Neural cell (in vitro differentiated cells): ENCODE results near the gene KLHDC2. TPM values are rescaled to one million over a fixed set of nuclear protein-coding genes. Genes with fewer than 3 reads are reported as not detected.
"Not testable (repeated sequence)": the region's sequence is repeated elsewhere in the genome, so short reads cannot be mapped to it uniquely, and the experiment has no call there.

ENCODE experiments used
- H2AFZ ChIP-seq: fragments of 200-600, 300-800 bp; sonication (generic), shearing (Covaris generic); 2 replicates; pipeline ENCODE4 v1.6.0; 2014; ENCODE audit warnings: low read depth, mild to moderate bottlenecking, antibody characterized with exemption, low read length, moderate library complexity
- H3F3A ChIP-seq: fragments of 200-600 bp; shearing (Covaris generic); 2 replicates; pipeline ENCODE4 v1.6.1; 2016; ENCODE audit warnings: mild to moderate bottlenecking, moderate library complexity, mixed read lengths, antibody characterized with exemption, low read length; ENCODE audit not compliant: insufficient read depth, poor library complexity, severe bottlenecking
- H3K27ac ChIP-seq: fragments of 200-600, 300-800 bp; sonication (generic), shearing (Covaris generic); 2 replicates; pipeline ENCODE4 v1.5.1; 2014; ENCODE audit warnings: mild to moderate bottlenecking, low read length, moderate library complexity
- H3K27me3 ChIP-seq: fragments of 300-800, 200-600 bp; sonication (generic), shearing (Covaris generic); 2 replicates; pipeline ENCODE4 v1.6.0; 2014; ENCODE audit warnings: mild to moderate bottlenecking, low read depth, low read length, moderate library complexity; ENCODE audit not compliant: insufficient read depth
- H3K36me3 ChIP-seq: fragments of 300-800, 200-600 bp; sonication (generic), shearing (Covaris generic); 2 replicates; pipeline ENCODE4 v1.5.1; 2014; ENCODE audit warnings: mild to moderate bottlenecking, antibody characterized with exemption, low read length, moderate library complexity; ENCODE audit not compliant: insufficient read depth
- H3K4me2 ChIP-seq: fragments of 300-800, 200-600 bp; sonication (generic), shearing (Covaris generic); 2 replicates; pipeline ENCODE4 v1.6.0; 2014; ENCODE audit warnings: mild to moderate bottlenecking, low read length
- H3K4me3 ChIP-seq: fragments of 300-800, 200-600 bp; sonication (generic), shearing (Covaris generic); 2 replicates; pipeline ENCODE4 v1.5.1; 2014; ENCODE audit warnings: mild to moderate bottlenecking, low read length, moderate library complexity
- H3K79me2 ChIP-seq: fragments of 200-600 bp; shearing (Covaris generic); replicated peaks from 2 replicates; pipeline ENCODE4 v1.6.0; 2014; ENCODE audit warnings: mild to moderate bottlenecking, low read length, moderate library complexity; ENCODE audit not compliant: insufficient read depth
- H3K9ac ChIP-seq: fragments of 300-800, 200-600 bp; sonication (generic), shearing (Covaris generic); 2 replicates; pipeline ENCODE4 v1.6.1; 2016; ENCODE audit warnings: mild to moderate bottlenecking, low read length, mixed read lengths
- H3K9me2 ChIP-seq: fragments of 200-600 bp; shearing (Covaris generic); 2 replicates; pipeline ENCODE4 v1.6.1; 2016; ENCODE audit warnings: mild to moderate bottlenecking, low read length, mixed read lengths; ENCODE audit not compliant: insufficient read depth
- H3K9me3 ChIP-seq: fragments of 200-600, 300-800 bp; sonication (generic), shearing (Covaris generic); 2 replicates; pipeline ENCODE4 v1.6.1; 2016; ENCODE audit warnings: mild to moderate bottlenecking, mixed run types, low read length, moderate library complexity, mixed read lengths
- H4K20me1 ChIP-seq: fragments of 200-600 bp; shearing (Covaris generic); 2 replicates; pipeline ENCODE4 v1.6.1; 2016; ENCODE audit warnings: mild to moderate bottlenecking, mixed run types; ENCODE audit not compliant: insufficient read depth
- EP300 ChIP-seq: fragments of 450-650 bp; conservative IDR thresholded peaks from 2 replicates; pipeline ENCODE4 v1.6.1; 2014; ENCODE audit warnings: antibody characterized with exemption, mild to moderate bottlenecking, moderate library complexity; ENCODE audit not compliant: poor library complexity, severe bottlenecking
- EZH2 ChIP-seq: fragments of 200-600, 300-800 bp; shearing (Covaris generic), sonication (generic); IDR thresholded peaks from 2 replicates; pipeline ENCODE4 v1.6.1; 2014; ENCODE audit warnings: antibody characterized with exemption, low read length, borderline replicate concordance, mild to moderate bottlenecking; ENCODE audit not compliant: insufficient read depth, poor library complexity, severe bottlenecking
- MXI1 ChIP-seq: fragments of 450-650 bp; conservative IDR thresholded peaks from 2 replicates; pipeline ENCODE4 v1.6.1; 2014; ENCODE audit warnings: antibody characterized with exemption, mild to moderate bottlenecking; ENCODE audit not compliant: poor library complexity, severe bottlenecking
- POLR2AphosphoS5 ChIP-seq: IDR thresholded peaks from 2 replicates; pipeline ENCODE4 v1.6.1; 2012
- RAD21 ChIP-seq: fragments of 450-650 bp; conservative IDR thresholded peaks from 2 replicates; pipeline ENCODE4 v1.6.1; 2014; ENCODE audit warnings: antibody characterized with exemption, mild to moderate bottlenecking, moderate library complexity
- SMC3 ChIP-seq: fragments of 450-650 bp; conservative IDR thresholded peaks from 2 replicates; pipeline ENCODE4 v1.6.1; 2014; ENCODE audit warnings: antibody characterized with exemption, mild to moderate bottlenecking, moderate library complexity; ENCODE audit not compliant: poor library complexity
- TAF1 ChIP-seq: IDR thresholded peaks from 2 replicates; pipeline ENCODE4 v1.6.1; 2012; ENCODE audit warnings: low read depth
- polyA plus RNA-seq: library from polyadenylated mRNA; depleted of rRNA; stranded (reverse); fragments of >200 nt; gene quantifications from 2 replicates; pipeline ENCODE4 v1.2.3, GENCODE V29; 2014
- TF ChIP-seq, protein P1 (sequence below): fragments of 450-650 bp; IDR thresholded peaks from 2 replicates; pipeline ENCODE4 v1.5.1; 2014; ENCODE audit warnings: antibody characterized with exemption, mild to moderate bottlenecking, moderate library complexity; ENCODE audit not compliant: poor library complexity, severe bottlenecking
- TF ChIP-seq, protein P2 (sequence below): IDR thresholded peaks from 2 replicates; pipeline ENCODE4 v1.6.1; 2012; ENCODE audit warnings: borderline replicate concordance

The KLHDC2 gene
- polyA plus RNA-seq, 1 donor from 2014 or later: 290 TPM

GRCh38 chr14:49733836-49734235, 34.1 kb upstream of the KLHDC2 start:
- Histone ChIP-seq H3K9ac (no peak overlapping the region), H3K9me2 (no peaks in the 10 kb centered on the region), H3F3A (no peaks in the 10 kb centered on the region), H3K27ac (no peak overlapping the region), H3K9me3 (no peaks in the 10 kb centered on the region), H3K79me2 (no peaks in the 10 kb centered on the region), H4K20me1 (no peaks in the 10 kb centered on the region), H2AFZ (no peak overlapping the region), H3K36me3 (no peaks in the 10 kb centered on the region), H3K4me2 (no peak overlapping the region), H3K27me3 (no peaks in the 10 kb centered on the region), H3K4me3 (no peak overlapping the region)
- no peak for TF ChIP-seq MXI1
- TF ChIP-seq, protein P1, sequence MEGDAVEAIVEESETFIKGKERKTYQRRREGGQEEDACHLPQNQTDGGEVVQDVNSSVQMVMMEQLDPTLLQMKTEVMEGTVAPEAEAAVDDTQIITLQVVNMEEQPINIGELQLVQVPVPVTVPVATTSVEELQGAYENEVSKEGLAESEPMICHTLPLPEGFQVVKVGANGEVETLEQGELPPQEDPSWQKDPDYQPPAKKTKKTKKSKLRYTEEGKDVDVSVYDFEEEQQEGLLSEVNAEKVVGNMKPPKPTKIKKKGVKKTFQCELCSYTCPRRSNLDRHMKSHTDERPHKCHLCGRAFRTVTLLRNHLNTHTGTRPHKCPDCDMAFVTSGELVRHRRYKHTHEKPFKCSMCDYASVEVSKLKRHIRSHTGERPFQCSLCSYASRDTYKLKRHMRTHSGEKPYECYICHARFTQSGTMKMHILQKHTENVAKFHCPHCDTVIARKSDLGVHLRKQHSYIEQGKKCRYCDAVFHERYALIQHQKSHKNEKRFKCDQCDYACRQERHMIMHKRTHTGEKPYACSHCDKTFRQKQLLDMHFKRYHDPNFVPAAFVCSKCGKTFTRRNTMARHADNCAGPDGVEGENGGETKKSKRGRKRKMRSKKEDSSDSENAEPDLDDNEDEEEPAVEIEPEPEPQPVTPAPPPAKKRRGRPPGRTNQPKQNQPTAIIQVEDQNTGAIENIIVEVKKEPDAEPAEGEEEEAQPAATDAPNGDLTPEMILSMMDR: no peak
- no peak for TF ChIP-seq SMC3
- TF ChIP-seq, protein P2, sequence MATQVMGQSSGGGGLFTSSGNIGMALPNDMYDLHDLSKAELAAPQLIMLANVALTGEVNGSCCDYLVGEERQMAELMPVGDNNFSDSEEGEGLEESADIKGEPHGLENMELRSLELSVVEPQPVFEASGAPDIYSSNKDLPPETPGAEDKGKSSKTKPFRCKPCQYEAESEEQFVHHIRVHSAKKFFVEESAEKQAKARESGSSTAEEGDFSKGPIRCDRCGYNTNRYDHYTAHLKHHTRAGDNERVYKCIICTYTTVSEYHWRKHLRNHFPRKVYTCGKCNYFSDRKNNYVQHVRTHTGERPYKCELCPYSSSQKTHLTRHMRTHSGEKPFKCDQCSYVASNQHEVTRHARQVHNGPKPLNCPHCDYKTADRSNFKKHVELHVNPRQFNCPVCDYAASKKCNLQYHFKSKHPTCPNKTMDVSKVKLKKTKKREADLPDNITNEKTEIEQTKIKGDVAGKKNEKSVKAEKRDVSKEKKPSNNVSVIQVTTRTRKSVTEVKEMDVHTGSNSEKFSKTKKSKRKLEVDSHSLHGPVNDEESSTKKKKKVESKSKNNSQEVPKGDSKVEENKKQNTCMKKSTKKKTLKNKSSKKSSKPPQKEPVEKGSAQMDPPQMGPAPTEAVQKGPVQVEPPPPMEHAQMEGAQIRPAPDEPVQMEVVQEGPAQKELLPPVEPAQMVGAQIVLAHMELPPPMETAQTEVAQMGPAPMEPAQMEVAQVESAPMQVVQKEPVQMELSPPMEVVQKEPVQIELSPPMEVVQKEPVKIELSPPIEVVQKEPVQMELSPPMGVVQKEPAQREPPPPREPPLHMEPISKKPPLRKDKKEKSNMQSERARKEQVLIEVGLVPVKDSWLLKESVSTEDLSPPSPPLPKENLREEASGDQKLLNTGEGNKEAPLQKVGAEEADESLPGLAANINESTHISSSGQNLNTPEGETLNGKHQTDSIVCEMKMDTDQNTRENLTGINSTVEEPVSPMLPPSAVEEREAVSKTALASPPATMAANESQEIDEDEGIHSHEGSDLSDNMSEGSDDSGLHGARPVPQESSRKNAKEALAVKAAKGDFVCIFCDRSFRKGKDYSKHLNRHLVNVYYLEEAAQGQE: no peak
- TF ChIP-seq RAD21: no peak
- no peak for TF ChIP-seq EP300
- no peak for TF ChIP-seq TAF1
- no peak for TF ChIP-seq POLR2AphosphoS5
- no peak for TF ChIP-seq EZH2

GRCh38 chr14:49735669-49736068, 32.3 kb upstream of the KLHDC2 start:
- H3K27ac ChIP-seq, H3K27me3 ChIP-seq, H4K20me1 ChIP-seq, H2AFZ ChIP-seq, H3K9me2 ChIP-seq, H3K9me3 ChIP-seq, H3F3A ChIP-seq, H3K79me2 ChIP-seq, H3K4me3 ChIP-seq, H3K36me3 ChIP-seq, H3K9ac ChIP-seq, H3K4me2 ChIP-seq: not testable (repeated sequence)

GRCh38 chr14:49745191-49745590, 22.8 kb upstream of the KLHDC2 start:
- no peaks in the 10 kb centered on the region for H3K36me3 ChIP-seq
- H3K4me3 ChIP-seq: no peak overlapping the region
- no peaks in the 10 kb centered on the region for H4K20me1 ChIP-seq
- H3K27ac ChIP-seq: no peak overlapping the region
- H3F3A ChIP-seq: no peaks in the 10 kb centered on the region
- H3K27me3 ChIP-seq: no peaks in the 10 kb centered on the region
- TF ChIP-seq EZH2: no peak
- no peak for TF ChIP-seq RAD21
- TF ChIP-seq, protein P1: no peak
- H3K9me2 ChIP-seq: no peaks in the 10 kb centered on the region
- H3K79me2 ChIP-seq: no peaks in the 10 kb centered on the region
- no peak overlapping the region for H2AFZ ChIP-seq
- H3K9me3 ChIP-seq: no peaks in the 10 kb centered on the region
- H3K9ac ChIP-seq: no peak overlapping the region
- no peak overlapping the region for H3K4me2 ChIP-seq

DNA sequence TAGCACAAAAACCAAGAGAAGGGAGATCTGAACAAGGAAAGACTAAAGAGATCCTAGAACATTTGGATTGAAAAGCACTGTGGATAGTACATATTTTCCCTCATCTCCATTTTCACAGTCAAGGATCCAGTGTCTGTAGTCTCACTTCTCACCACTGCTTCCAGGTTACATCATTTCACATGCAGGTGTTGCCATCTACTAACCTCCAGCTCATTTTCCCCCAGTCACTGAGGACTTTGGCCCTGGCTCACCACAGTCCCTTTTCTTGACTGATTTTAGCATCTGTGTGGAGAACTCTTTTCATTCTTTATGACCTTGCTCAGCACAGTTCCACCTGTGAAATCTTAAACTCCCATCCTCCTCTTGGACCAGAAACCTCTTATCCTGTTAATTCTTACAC, 21.5 kb upstream of the KLHDC2 start:
- not testable (repeated sequence) for H2AFZ ChIP-seq, H3K4me2 ChIP-seq, H3K9ac ChIP-seq, H3K36me3 ChIP-seq, H4K20me1 ChIP-seq, H3K9me3 ChIP-seq, H3F3A ChIP-seq, H3K79me2 ChIP-seq, H3K27ac ChIP-seq, H3K9me2 ChIP-seq, H3K4me3 ChIP-seq, H3K27me3 ChIP-seq
